ENCODE data around the gene CYB561D1. TPM values are rescaled to one million over a fixed set of nuclear protein-coding genes. Genes with fewer than 3 reads are reported as not detected.

Gene CYB561D1
- total and polyA plus RNA-seq, 2 experiments from 2014 or later, result 5.9 to 9.6 TPM

GRCh38 chr1:109527098-109527811 lies 33.4 kb downstream of the CYB561D1 start:
- H3K4me2 ChIP-seq (ENCODE audit: unreplicated experiment), result no peak overlapping the region

GRCh38 chr1:109527846-109528695 lies 34.2 kb downstream of the CYB561D1 start:
- no peaks in the 10 kb centered on the region for H4K20me1 ChIP-seq (ENCODE audit: insufficient read depth)
- no peaks in the 10 kb centered on the region for H3K27me3 ChIP-seq (replicated peaks; ENCODE audit: insufficient read depth)
- H3K79me2 ChIP-seq (ENCODE audit: insufficient read depth), result no peaks in the 10 kb centered on the region
- H3K9me2 ChIP-seq (ENCODE audit: insufficient read depth), result no peaks in the 10 kb centered on the region
- in situ Hi-C loops (cut with MboI), result no loop called here
- no peaks in the 10 kb centered on the region for H3F3A ChIP-seq (ENCODE audit: insufficient read depth)
- no peaks in the 10 kb centered on the region for H3K36me3 ChIP-seq (ENCODE audit: low read depth)
- no peak overlapping the region for H3K4me2 ChIP-seq (ENCODE audit: unreplicated experiment)
- no peak overlapping the region for H3K9ac ChIP-seq
- TF ChIP-seq EZH2phosphoT487 (IDR thresholded peaks at IDR 0.05; ENCODE audit: insufficient read depth, low read depth), result no peak
- no peak for TF ChIP-seq EZH2 (IDR thresholded peaks at IDR 0.05; ENCODE audit: insufficient read depth, poor library complexity, severe bottlenecking)
- WGBS, 2 experiments (ENCODE audit: low coverage in 1 of 2, low lambda C conversion rate in 2 of 2, missing lambda C conversion rate in 2 of 2), result 68 to 73% methylated on average over 9 of the region's 9 CpGs
- no peaks in the 10 kb centered on the region for H3K9me3 ChIP-seq (ENCODE audit: low read depth)
- peaks cover 4% of the 10 kb centered on the region for H3K4me1 ChIP-seq (ENCODE audit: insufficient read depth)
- no peak for DNase-seq
- H2AFZ ChIP-seq, result no peak overlapping the region
- no peak overlapping the region for H3K4me3 ChIP-seq
- H3K27ac ChIP-seq, result no peak overlapping the region

More at GRCh38 chr1:109527098-109527811, 33.4 kb downstream of the CYB561D1 start:
- H4K20me1 ChIP-seq (ENCODE audit: insufficient read depth), result no peaks in the 10 kb centered on the region
- no peaks in the 10 kb centered on the region for H3F3A ChIP-seq (ENCODE audit: insufficient read depth)
- TF ChIP-seq EZH2 (IDR thresholded peaks at IDR 0.05; ENCODE audit: insufficient read depth, poor library complexity, severe bottlenecking) (no peak), EZH2phosphoT487 (IDR thresholded peaks at IDR 0.05; ENCODE audit: insufficient read depth, low read depth) (no peak)
- 0 out of 2 replicates have a peak, but pooled peaks cover under 1% of the 10 kb centered on the region for H3K27me3 ChIP-seq (replicated peaks; ENCODE audit: insufficient read depth)
- WGBS, 2 experiments (ENCODE audit: low coverage in 1 of 2, low lambda C conversion rate in 2 of 2, missing lambda C conversion rate in 2 of 2), result 58 to 61% methylated on average over 14 of the region's 14 CpGs
- no peak for DNase-seq
- in situ Hi-C loops (cut with MboI), result no loop called here
- no peak overlapping the region for H3K27ac ChIP-seq
- no peak overlapping the region for H3K4me3 ChIP-seq
- no peaks in the 10 kb centered on the region for H3K9me3 ChIP-seq (ENCODE audit: low read depth)
- H3K9ac ChIP-seq, result no peak overlapping the region
- no peaks in the 10 kb centered on the region for H3K36me3 ChIP-seq (ENCODE audit: low read depth)
- no peaks in the 10 kb centered on the region for H3K4me1 ChIP-seq (ENCODE audit: insufficient read depth)
- no peak overlapping the region for H2AFZ ChIP-seq
- H3K79me2 ChIP-seq (ENCODE audit: insufficient read depth), result no peaks in the 10 kb centered on the region
- no peaks in the 10 kb centered on the region for H3K9me2 ChIP-seq (ENCODE audit: insufficient read depth)

- Histone ChIP-seq H3K9me3 (ENCODE audit: low read depth) (no peaks in the 10 kb centered on the region), H3K36me3 (ENCODE audit: low read depth) (no peaks in the 10 kb centered on the region), H3K79me2 (ENCODE audit: insufficient read depth) (no peaks in the 10 kb centered on the region), H3K4me2 (ENCODE audit: unreplicated experiment) (no peak overlapping the region), H3F3A (ENCODE audit: insufficient read depth) (no peaks in the 10 kb centered on the region), H3K9ac (no peak overlapping the region), H3K27ac (no peak overlapping the region), H3K4me1 (ENCODE audit: insufficient read depth) (peaks cover 4% of the 10 kb centered on the region), H2AFZ (no peak overlapping the region), H3K9me2 (ENCODE audit: insufficient read depth) (no peaks in the 10 kb centered on the region), H3K4me3 (no peak overlapping the region), H4K20me1 (ENCODE audit: insufficient read depth) (no peaks in the 10 kb centered on the region), H3K27me3 (replicated peaks; ENCODE audit: insufficient read depth) (no peaks in the 10 kb centered on the region)
- in situ Hi-C loops (cut with MboI), result no loop called here
- no peak for DNase-seq
- 79 to 81% methylated on average over 3 of the region's 3 CpGs for WGBS, 2 experiments (ENCODE audit: low coverage in 1 of 2, low lambda C conversion rate in 2 of 2, missing lambda C conversion rate in 2 of 2)
- TF ChIP-seq EZH2 (IDR thresholded peaks at IDR 0.05; ENCODE audit: insufficient read depth, poor library complexity, severe bottlenecking), result no peak
- TF ChIP-seq EZH2phosphoT487 (IDR thresholded peaks at IDR 0.05; ENCODE audit: insufficient read depth, low read depth), result no peak
Measured at GRCh38 chr1:109528712-109529111, 34.8 kb downstream of the CYB561D1 start.

GRCh38 chr1:109529881-109530456 lies 36.1 kb downstream of the CYB561D1 start:
- DNase-seq, result no peak
- WGBS, 2 experiments (ENCODE audit: low coverage in 1 of 2, low lambda C conversion rate in 2 of 2, missing lambda C conversion rate in 2 of 2), result 64 to 74% methylated on average over 8 of the region's 8 CpGs
- Histone ChIP-seq H2AFZ (no peak overlapping the region), H3K4me3 (no peak overlapping the region), H3K27me3 (replicated peaks; ENCODE audit: insufficient read depth) (no peaks in the 10 kb centered on the region), H3K27ac (no peak overlapping the region), H4K20me1 (ENCODE audit: insufficient read depth) (no peaks in the 10 kb centered on the region), H3K9me3 (ENCODE audit: low read depth) (no peaks in the 10 kb centered on the region), H3K79me2 (ENCODE audit: insufficient read depth) (no peaks in the 10 kb centered on the region), H3K9ac (no peak overlapping the region), H3K9me2 (ENCODE audit: insufficient read depth) (no peaks in the 10 kb centered on the region), H3K4me2 (ENCODE audit: unreplicated experiment) (no peak overlapping the region), H3K36me3 (ENCODE audit: low read depth) (no peaks in the 10 kb centered on the region), H3K4me1 (ENCODE audit: insufficient read depth) (peaks cover 4% of the 10 kb centered on the region), H3F3A (ENCODE audit: insufficient read depth) (no peaks in the 10 kb centered on the region)
- TF ChIP-seq EZH2 (IDR thresholded peaks at IDR 0.05; ENCODE audit: insufficient read depth, poor library complexity, severe bottlenecking) (no peak), EZH2phosphoT487 (IDR thresholded peaks at IDR 0.05; ENCODE audit: insufficient read depth, low read depth) (no peak)
- in situ Hi-C loops (cut with MboI), result loop anchor here (5.0 to 10.0 kb wide), 2 partner anchors 38 to 265 kb away; partner anchors contain the start of gene CYB561D1

Data from GM23248 (cell line).